Fibroblast of lung (primary cell): ENCODE results near the gene MPRIP. TPM values are rescaled to one million over a fixed set of nuclear protein-coding genes. Genes with fewer than 3 reads are reported as not detected.
"Not testable (repeated sequence)": the region's sequence is repeated elsewhere in the genome, so short reads cannot be mapped to it uniquely, and the experiment has no call there.

Experiments
- DNase-seq, 2 donors: peaks; one replicate each; pipeline versions ENCODE4 v3.0.0 to v3.0.0-alpha.2; 2010; ENCODE audit warnings: low read depth in 2 of 2
- H2AFZ ChIP-seq: 2 replicates; pipeline ENCODE4 v1.5.1; 2012; ENCODE audit warnings: low read length, control low read depth, inconsistent platforms
- H3K27ac ChIP-seq: 2 replicates; pipeline ENCODE4 v1.5.1; 2011; ENCODE audit warnings: low read length, control low read depth; ENCODE audit not compliant: insufficient read depth
- H3K27me3 ChIP-seq: 2 replicates; pipeline ENCODE4 v1.5.1; 2011; ENCODE audit warnings: mild to moderate bottlenecking, low read length; ENCODE audit not compliant: control insufficient read depth, insufficient read depth
- H3K36me3 ChIP-seq: 2 replicates; pipeline ENCODE4 v1.5.1; 2011; ENCODE audit warnings: low read length; ENCODE audit not compliant: control insufficient read depth, insufficient read depth
- H3K4me1 ChIP-seq: 2 replicates; pipeline ENCODE4 v1.5.1; 2011; ENCODE audit warnings: low read length; ENCODE audit not compliant: control insufficient read depth, insufficient read depth; ENCODE audit errors: extremely low read depth
- H3K4me2 ChIP-seq: 2 replicates; pipeline ENCODE4 v1.5.1; 2011; ENCODE audit warnings: low read length, control low read depth; ENCODE audit not compliant: insufficient read depth; ENCODE audit errors: extremely low read depth
- H3K4me3 ChIP-seq, 4 experiments: fragments of 200-600 bp in 1 of 4; sonication (generic) in 1 of 4; replicated peaks in 1 of 4; 2 replicates each; pipeline ENCODE4 v1.5.1; 2011 to 2016; ENCODE audit warnings: low read length in 4 of 4, low read depth in 3 of 4, mild to moderate bottlenecking in 3 of 4, control low read depth in 2 of 4, inconsistent platforms in 1 of 4, mixed read lengths in 1 of 4; ENCODE audit not compliant: insufficient read depth in 1 of 4; ENCODE audit errors: control extremely low read depth in 1 of 4
- H3K79me2 ChIP-seq: 2 replicates; pipeline ENCODE4 v1.5.1; 2012; ENCODE audit warnings: mild to moderate bottlenecking, low read length, inconsistent platforms; ENCODE audit not compliant: control insufficient read depth, insufficient read depth
- H3K9ac ChIP-seq: 2 replicates; pipeline ENCODE4 v1.5.1; 2011; ENCODE audit warnings: mild to moderate bottlenecking, low read length, control low read depth; ENCODE audit not compliant: insufficient read depth
- H3K9me3 ChIP-seq: 2 replicates; pipeline ENCODE4 v1.5.1; 2012; ENCODE audit warnings: low read depth, low read length; ENCODE audit not compliant: control insufficient read depth, insufficient read depth
- H4K20me1 ChIP-seq: 2 replicates; pipeline ENCODE4 v1.5.1; 2011; ENCODE audit warnings: low read length; ENCODE audit not compliant: control insufficient read depth, insufficient read depth; ENCODE audit errors: extremely low read depth
- CTCF ChIP-seq, 2 donors: IDR thresholded peaks in 1 of 2; conservative IDR thresholded peaks in 1 of 2; 1 replicate in 1 of 2; 2 replicates in 1 of 2; pipeline ENCODE4 v1.5.1; 2011 to 2012; ENCODE audit warnings: low read length in 2 of 2, control low read depth in 1 of 2, inconsistent platforms in 1 of 2, low read depth in 1 of 2, mild to moderate bottlenecking in 1 of 2
- EZH2 ChIP-seq: IDR thresholded peaks from 2 replicates; pipeline ENCODE4 v1.5.1; 2012; ENCODE audit warnings: low read length, control low read depth, mild to moderate bottlenecking; ENCODE audit errors: missing control alignments
- polyA minus RNA-seq: library from RNA; depleted of rRNA, polyadenylated mRNA; stranded (reverse); fragments of >200 nt; gene quantifications from 2 replicates; pipeline ENCODE4 v1.2.3, GENCODE V29; 2011; ENCODE audit warnings: low replicate concordance
- polyA plus RNA-seq, 2 donors: library from polyadenylated mRNA; depleted of rRNA in 1 of 2; stranded (reverse) in 1 of 2; unstranded in 1 of 2; fragments of >200 nt; gene quantifications; 2 replicates each; pipeline ENCODE4 v1.2.1, GENCODE V29; 2011 to 2012; ENCODE audit warnings: missing spikeins in 1 of 2
- total RNA-seq: library from RNA; depleted of rRNA; stranded (reverse); fragments of >200 nt; gene quantifications from 2 replicates; pipeline ENCODE4 v1.2.1, GENCODE V29; 2014

MPRIP gene
- total RNA-seq: 67.3 and 104 TPM in 2 replicates
- 111 and 124 TPM in 2 replicates for polyA plus RNA-seq
- 189 and 239 TPM in 2 replicates for polyA plus RNA-seq (2012)
- 473 and 658 TPM in 2 replicates for polyA minus RNA-seq

- H3K79me2 ChIP-seq: peaks cover 45% of the 10 kb centered on the region
- no peaks in the 10 kb centered on the region for H3K9me3 ChIP-seq
- TF ChIP-seq EZH2 (no peak), CTCF (conservative IDR thresholded peaks at IDR 0.05 in 1 of 2, IDR thresholded peaks at IDR 0.05 in 1 of 2; ENCODE audit: low read depth in 1 of 2, low read length in 2 of 2) (no peak)
- H3K36me3 ChIP-seq: peaks cover 1% of the 10 kb centered on the region
- peak within 1 kb of the TSS; percentile 81 for H2AFZ ChIP-seq
- DNase-seq: no peak
- H3K4me3 ChIP-seq: peak within 1 kb of the TSS; percentile 60 to 95 (median 74)
- H4K20me1 ChIP-seq: no peaks in the 10 kb centered on the region
- H3K9ac ChIP-seq: peak within 1 kb of the TSS; percentile 80
- H3K4me1 ChIP-seq: peaks cover 19% of the 10 kb centered on the region
- H3K4me2 ChIP-seq: peak within 1 kb of the TSS; percentile 88
- H3K27ac ChIP-seq: peak within 1 kb of the TSS; percentile 71
- no peaks in the 10 kb centered on the region for H3K27me3 ChIP-seq
Observed at GRCh38 chr17:17042384-17042736, at the start of gene MPRIP. MPRIP (plus strand) TSS chr17:17042457; CDS start chr17:17042849, 392 bp downstream.

- Histone ChIP-seq H3K27ac (no peak overlapping the region), H3K36me3 (no peaks in the 10 kb centered on the region), H3K4me3 (no peak overlapping the region), H3K27me3 (no peaks in the 10 kb centered on the region), H3K4me1 (peaks cover 2% of the 10 kb centered on the region), H3K9me3 (no peaks in the 10 kb centered on the region), H3K9ac (no peak overlapping the region), H4K20me1 (no peaks in the 10 kb centered on the region), H2AFZ (no peak overlapping the region), H3K79me2 (no peaks in the 10 kb centered on the region), H3K4me2 (no peak overlapping the region)
- TF ChIP-seq EZH2 (no peak), CTCF (conservative IDR thresholded peaks at IDR 0.05 in 1 of 2, IDR thresholded peaks at IDR 0.05 in 1 of 2; ENCODE audit: low read depth in 1 of 2, low read length in 2 of 2) (no peak)
- no peak for DNase-seq
Observed at GRCh38 chr17:16994631-16995030, 47.6 kb upstream of the MPRIP start.

DNA sequence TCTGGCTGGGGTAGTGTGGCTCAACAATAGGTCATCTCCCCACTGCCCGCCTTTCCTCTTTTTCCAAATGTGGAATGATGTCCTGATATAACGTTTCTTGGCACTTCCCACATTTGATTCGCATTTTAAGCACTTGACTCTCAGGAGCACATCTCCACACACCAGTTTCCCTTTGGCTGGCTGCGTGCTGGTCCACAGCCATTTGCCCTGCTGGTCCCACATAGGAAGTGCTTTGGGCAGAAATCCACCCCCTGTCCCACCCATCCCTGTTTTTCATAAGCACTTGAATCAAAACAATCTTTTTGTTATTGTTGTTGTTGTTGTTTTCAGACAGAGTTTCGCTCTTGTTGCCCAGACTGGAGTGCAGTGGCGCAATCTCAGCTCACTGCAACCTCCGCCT is 46.3 kb upstream of the MPRIP start:
- Histone ChIP-seq H3K36me3 (no peaks in the 10 kb centered on the region), H3K9me3 (no peaks in the 10 kb centered on the region), H3K27me3 (peaks cover 2% of the 10 kb centered on the region), H3K9ac (no peak overlapping the region), H3K4me2 (no peak overlapping the region), H3K4me1 (no peaks in the 10 kb centered on the region), H3K4me3 (no peak overlapping the region), H3K79me2 (no peaks in the 10 kb centered on the region), H4K20me1 (no peaks in the 10 kb centered on the region), H3K27ac (no peak overlapping the region), H2AFZ (no peak overlapping the region)
- TF ChIP-seq CTCF (conservative IDR thresholded peaks at IDR 0.05 in 1 of 2, IDR thresholded peaks at IDR 0.05 in 1 of 2; ENCODE audit: low read depth in 1 of 2, low read length in 2 of 2) (no peak), EZH2 (no peak)
- no peak for DNase-seq

GRCh38 chr17:16996726-16997125 is 45.5 kb upstream of the MPRIP start:
- not testable (repeated sequence) for H3K4me3 ChIP-seq, H3K79me2 ChIP-seq, H3K27me3 ChIP-seq, H3K4me1 ChIP-seq, H2AFZ ChIP-seq, H3K9me3 ChIP-seq, H3K4me2 ChIP-seq, H4K20me1 ChIP-seq, H3K27ac ChIP-seq, DNase-seq, H3K36me3 ChIP-seq, H3K9ac ChIP-seq
